MV-4-11 (cell line): ENCODE data around the gene CPXM1.
"Not testable (repeated sequence)": the region's sequence is repeated elsewhere in the genome, so short reads cannot be mapped to it uniquely, and the experiment has no call there.

Experiments used
- DNase-seq: peaks from one replicate; lab custom pipeline; 2025; lab: John Stamatoyannopoulos, UW

The CPXM1 gene

DNA sequence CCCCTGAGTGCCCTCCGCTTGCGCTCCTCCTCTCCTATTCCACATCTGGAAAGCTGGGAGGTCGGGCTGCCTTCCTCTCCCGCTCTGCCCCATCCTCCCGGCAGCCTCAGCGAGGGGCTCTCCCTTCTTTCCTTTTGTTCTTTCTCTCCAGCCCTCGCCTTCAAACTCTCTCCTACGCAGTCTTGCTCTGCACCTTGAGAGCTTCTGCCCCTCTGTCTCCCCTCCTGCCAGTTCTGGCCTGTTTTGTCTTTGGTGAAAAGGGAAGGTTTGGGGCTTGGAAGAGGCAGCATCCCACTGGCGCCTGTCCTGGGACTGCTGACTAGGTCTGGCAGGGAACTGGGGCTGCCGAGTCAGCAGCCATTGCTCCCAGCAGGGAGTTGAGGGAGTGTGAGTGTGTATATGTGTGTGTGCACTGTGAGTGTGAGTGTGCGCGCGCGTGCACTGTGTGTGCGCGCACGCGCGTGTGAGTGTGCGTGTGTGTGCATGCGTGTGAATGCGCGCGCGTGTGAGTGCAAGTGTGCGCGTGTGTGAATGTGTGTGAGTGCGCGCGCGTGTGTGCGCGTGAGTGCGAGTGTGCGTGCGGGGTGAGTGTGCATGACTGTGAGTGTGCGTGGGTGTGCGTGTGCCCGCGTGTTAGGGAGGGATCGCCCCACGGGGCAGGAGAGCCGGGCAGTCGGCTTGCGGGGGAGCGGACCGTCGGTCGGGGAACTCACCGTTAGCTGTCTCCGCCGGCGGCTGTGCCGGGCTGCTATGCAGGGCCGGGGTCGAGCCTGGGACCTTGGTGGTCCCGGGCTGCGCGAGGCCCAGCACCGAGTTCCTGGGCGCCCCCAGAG lies 523 bp downstream of the CPXM1 start:
- DNase-seq: no peak

GRCh38 chr20:2799271-2799670 lies 1.2 kb downstream of the CPXM1 start:
- DNase-seq: no peak

DNA sequence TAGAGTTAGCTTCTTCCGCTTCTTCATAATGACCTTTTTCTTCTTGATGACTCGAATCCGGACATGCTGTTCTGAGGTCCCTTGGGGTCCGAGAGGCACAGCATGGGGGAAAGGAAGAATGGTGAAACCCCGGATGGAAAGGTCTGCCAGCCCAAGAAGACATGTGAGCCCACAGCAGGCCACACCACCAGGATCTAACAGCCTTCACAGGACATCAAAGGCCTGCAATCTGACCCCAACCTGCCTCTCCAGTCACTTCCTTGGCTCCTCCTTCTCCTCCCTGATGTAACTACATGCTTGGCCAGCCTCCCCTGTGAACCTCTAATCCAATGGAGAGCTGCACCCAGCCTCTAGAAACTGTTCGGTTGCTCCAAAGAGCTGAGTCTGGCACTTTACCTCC lies 1.6 kb downstream of the CPXM1 start:
- peak; percentile 18 for DNase-seq

- no peak for DNase-seq
Observed at GRCh38 chr20:2798095-2798805, 2.2 kb downstream of the CPXM1 start.

GRCh38 chr20:2797136-2797983 lies 3.1 kb downstream of the CPXM1 start:
- no peak for DNase-seq

GRCh38 chr20:2796011-2796660 lies 4.3 kb downstream of the CPXM1 start:
- no peak for DNase-seq

DNA sequence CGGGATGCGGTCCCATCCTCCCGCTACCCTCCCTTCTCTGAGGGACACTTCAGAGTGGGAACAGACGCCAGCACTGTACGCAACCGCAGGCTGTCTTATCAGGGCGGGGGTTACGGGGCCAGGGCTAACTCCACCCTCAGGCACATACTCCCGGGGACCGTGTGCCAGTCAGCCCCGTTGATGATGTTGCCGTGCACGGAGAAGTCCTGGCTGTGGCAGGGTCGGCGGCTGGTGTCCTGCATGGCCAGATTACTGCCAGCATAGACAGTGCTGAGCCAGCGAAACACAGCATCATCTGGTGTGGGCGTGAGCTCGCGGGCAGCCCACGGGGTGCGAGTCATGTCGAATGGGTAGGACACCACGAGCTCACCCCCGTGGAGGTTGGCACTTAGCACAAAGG lies 5.0 kb downstream of the CPXM1 start:
- DNase-seq: no peak

- DNase-seq: no peak
Observed at GRCh38 chr20:2794866-2795447, 5.5 kb downstream of the CPXM1 start.

- DNase-seq: no peak
Observed at GRCh38 chr20:2794202-2794748, 6.2 kb downstream of the CPXM1 start.

- no peak for DNase-seq
Observed at GRCh38 chr20:2793471-2793870, 7.0 kb downstream of the CPXM1 start.

- DNase-seq: no peak
Observed at GRCh38 chr20:2783908-2784566, 16.4 kb downstream of the CPXM1 start.

DNA sequence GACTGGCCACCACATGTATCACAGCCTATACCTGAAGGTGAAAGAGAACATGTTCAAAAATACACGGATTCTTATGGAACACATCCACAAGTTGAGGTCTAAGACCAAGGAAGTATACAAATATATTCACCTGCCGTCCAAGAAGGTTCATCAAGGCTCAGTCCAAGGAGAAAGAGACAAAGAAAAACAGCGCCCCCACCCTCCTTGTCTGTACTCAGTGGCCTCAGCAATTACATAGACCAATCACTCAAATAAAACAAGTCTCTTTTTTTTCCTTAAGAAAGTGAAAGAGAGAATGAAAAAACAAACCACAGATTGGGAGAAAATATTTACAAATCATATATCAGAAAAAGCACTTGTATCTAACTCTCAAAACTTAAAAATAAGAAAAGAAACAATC lies 19.5 kb downstream of the CPXM1 start:
- DNase-seq: no peak

- DNase-seq: no peak
Observed at GRCh38 chr20:2778602-2779321, 21.7 kb downstream of the CPXM1 start.

DNA sequence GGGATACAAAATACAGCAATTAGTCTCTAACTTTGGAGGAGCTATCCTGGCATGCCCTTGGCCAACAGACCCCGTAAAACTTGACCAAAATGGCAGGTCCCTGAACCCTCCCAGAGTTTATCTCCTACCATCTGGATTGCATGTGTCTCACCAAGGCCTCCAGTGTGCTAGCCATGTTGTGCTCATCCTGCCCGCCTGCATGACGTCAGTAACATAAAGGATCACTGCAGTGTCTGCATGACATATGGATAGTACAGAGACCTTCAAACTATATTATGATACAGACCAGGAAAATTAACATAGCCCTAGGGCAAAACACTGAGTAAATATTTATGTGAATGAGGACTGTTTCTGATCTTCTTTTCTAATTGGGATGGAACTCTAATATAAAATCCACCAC lies 25.3 kb downstream of the CPXM1 start:
- no peak for DNase-seq

GRCh38 chr20:2773812-2774211 lies 26.6 kb downstream of the CPXM1 start:
- no peak for DNase-seq

GRCh38 chr20:2771631-2772080 lies 28.8 kb downstream of the CPXM1 start:
- peak; percentile 47 for DNase-seq

DNA sequence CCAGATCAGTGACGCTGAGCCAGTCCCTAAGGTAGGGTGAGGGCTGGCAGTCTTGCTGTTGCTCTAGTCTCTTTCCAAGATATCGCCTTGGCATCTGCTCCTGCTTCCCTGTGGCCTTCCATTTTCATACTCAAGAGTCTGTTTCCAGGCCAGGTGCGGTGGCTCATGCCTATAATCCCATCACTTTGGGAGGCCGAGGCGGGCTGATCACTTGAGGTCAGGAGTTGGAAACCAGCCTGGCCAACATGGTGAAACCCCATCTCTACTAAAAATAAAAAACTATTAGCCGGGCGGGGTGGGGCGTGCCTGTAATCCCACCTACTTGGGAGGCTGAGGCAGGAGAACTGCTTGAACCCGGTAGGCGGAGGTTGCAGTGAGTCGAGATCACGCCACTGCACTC lies 30.3 kb downstream of the CPXM1 start:
- DNase-seq: not testable (repeated sequence)

DNA sequence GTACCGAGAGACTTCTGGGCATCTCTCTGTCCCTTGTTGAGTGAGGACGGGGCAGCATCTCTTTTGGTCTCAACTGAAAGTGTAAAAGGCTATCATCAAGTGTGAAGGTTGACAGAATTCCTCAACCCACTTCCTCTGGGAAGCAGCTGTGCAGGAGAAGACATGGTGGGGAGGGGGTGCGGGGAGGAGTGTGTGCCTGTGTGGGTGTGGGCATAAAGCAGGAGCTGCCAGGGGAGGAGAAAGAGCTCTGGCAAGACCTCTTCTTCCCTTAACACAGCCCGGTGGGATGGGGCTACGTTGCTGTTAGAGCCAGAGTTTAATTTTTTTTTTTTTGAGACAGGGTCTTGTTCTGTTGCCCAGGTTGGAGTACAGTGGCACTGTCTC lies 31.8 kb downstream of the CPXM1 start:
- no peak for DNase-seq

DNA sequence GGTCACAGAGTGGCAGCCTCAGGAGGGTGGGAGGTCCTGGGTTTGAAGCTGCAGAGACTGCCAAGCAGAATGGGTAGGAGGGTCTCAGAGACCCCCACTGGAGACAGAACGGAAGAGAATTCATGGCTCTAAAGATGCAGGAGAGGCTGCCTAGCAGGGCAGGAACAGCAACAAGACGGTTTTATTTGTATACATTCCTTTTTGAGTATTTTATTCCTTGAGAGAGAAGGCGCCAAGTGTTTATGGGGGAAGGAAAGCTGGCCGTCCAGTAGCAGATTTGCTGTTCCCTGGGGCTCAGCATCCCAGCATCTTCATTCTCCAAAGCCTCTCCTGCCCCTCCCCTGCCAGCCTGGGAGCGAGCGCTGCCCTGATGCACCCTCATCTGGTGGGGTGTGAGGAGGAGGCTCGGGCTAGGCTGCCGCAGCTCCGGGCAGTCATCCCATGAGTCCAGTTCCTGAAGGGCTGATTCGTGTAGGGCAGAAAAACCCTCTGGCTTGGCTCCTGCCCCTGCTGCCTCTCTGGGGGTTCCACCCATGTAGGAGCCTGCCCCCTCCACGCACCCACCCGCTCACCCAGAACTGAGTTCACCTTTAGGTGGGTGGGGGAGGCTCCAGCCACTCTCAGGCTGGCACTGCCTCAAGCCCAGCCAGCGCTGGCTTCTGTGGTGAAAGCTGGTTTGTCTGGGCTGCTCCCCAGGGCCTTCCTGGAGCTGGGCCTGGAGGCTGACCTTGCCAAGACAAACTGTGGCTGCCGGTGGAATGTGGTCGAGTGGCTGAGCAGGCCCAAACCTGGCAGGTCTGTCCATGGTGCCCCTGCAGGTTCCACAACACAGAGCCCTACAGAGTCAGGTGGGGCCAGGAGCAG lies 32.4 kb downstream of the CPXM1 start:
- no peak for DNase-seq
